ENCODE measurements around the gene CDK3.

Gene CDK3

DNA sequence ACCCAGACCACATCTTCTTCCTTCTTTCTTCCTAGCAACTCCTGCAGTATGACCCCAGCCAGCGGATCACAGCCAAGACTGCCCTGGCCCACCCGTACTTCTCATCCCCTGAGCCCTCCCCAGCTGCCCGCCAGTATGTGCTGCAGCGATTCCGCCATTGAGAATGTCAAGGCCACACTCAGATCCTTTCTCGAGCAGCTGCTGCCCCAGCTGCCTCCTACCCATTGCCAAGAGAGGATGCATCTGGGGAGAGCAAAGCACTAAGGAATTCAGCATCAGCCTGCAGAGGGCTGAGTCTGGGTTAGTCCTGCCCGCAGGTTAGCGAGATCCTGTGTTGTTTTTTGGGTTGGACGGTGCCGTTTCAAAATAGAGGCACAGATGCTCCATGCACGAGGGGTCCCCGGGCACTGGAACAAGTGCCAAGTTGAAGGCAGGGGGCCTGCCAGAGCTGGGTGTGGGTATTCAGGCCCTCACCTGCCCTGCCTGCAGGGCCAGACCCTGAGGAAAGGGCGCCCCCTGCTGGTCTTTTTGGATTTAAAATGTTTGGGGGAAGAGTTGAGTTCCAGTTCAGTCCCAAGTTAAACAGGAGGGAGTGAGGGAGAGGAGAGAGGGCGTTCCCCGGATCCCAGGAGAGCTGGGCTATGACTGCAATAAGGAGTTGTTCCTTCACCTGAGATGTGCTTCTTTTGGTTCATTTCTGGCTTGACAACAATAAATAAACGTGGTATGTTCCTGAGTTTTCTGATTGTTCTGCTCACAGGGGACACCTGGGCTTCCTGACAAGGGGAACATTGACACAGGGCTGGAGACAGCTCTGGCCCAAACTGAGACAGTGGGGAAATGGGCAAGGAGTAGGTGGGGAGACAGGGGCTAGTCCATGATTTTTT lies 4.9 kb downstream of the CDK3 start:
- Histone ChIP-seq H3K4me3 (ENCODE audit: insufficient read depth, low read depth, low read length, poor library complexity, severe bottlenecking) (no peak overlapping the region), H3K4me1 (ENCODE audit: control insufficient read depth, insufficient read depth, low read length, poor library complexity, severe bottlenecking) (no peaks in the 10 kb centered on the region), H3K9me3 (ENCODE audit: control insufficient read depth, low read length) (no peaks in the 10 kb centered on the region), H3K36me3 (ENCODE audit: control insufficient read depth, insufficient read depth, low read length) (peaks cover 3% of the 10 kb centered on the region), H3K27me3 (replicated peaks; ENCODE audit: control insufficient read depth, insufficient read depth, low read length, poor library complexity, severe bottlenecking) (no peaks in the 10 kb centered on the region), H3K27ac (ENCODE audit: insufficient read depth, low read length, poor library complexity, severe bottlenecking) (no peak overlapping the region)
- peak; percentile 51 to 74 (median 60) for DNase-seq

DNA sequence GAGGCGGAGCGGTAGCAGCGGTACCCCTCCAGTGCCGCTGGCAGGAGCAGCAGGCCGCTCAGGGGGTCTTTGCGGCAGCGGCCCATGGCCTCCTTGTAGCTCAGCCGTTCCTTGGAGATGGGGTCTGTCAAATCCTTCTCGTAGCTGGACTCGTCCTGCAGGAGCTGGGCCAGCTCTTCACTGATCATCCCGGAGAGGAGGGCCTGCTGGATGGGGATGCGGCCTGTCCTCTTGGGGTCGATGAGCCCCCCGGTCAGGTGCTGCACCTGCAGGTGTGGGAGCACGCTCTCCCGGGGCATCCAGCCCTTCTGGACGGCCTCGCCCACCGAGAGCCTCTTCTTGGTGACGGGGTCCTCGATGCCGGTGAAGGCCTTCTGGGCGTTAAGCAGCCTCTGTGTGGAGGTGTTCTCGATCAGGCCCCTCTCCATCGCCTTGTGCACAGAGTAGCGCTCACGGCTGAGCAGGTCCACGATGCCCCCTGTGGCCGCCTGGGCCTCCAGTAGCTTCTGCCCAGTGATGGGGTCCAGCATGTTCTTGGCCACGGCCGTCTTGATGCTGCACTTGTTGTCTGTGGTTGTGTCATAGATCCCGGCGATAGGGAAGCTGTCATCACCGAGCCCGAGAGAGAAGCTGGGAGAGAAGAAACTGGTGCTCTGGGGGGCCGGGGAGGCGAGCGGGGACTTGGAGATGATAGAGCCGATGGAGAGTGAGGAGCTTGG lies 6.6 kb downstream of the CDK3 start:
- Histone ChIP-seq H3K9me3 (ENCODE audit: control insufficient read depth, low read length) (no peaks in the 10 kb centered on the region), H3K27ac (ENCODE audit: insufficient read depth, low read length, poor library complexity, severe bottlenecking) (no peak overlapping the region), H3K27me3 (replicated peaks; ENCODE audit: control insufficient read depth, insufficient read depth, low read length, poor library complexity, severe bottlenecking) (no peaks in the 10 kb centered on the region), H3K36me3 (ENCODE audit: control insufficient read depth, insufficient read depth, low read length) (no peaks in the 10 kb centered on the region), H3K4me3 (ENCODE audit: insufficient read depth, low read depth, low read length, poor library complexity, severe bottlenecking) (no peak overlapping the region), H3K4me1 (ENCODE audit: control insufficient read depth, insufficient read depth, low read length, poor library complexity, severe bottlenecking) (no peaks in the 10 kb centered on the region)
- DNase-seq: no peak

DNA sequence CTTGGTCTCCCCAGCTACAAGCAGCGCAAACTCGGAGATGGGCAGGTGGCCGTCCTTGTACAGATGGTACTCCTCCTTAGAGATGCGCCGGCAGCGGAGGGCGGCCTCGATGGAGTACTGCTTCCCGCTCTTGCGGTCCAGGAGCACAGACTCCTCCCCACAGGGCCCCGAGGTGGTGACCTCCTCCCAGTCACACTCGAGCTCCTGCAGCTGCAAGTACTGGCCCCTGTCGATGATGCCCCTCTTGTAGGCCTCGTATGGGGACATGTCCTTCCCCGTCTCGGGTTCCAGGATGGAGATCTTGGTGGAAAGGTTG lies 7.2 kb downstream of the CDK3 start:
- no peaks in the 10 kb centered on the region for H3K27me3 ChIP-seq (replicated peaks; ENCODE audit: control insufficient read depth, insufficient read depth, low read length, poor library complexity, severe bottlenecking)
- no peaks in the 10 kb centered on the region for H3K9me3 ChIP-seq (ENCODE audit: control insufficient read depth, low read length)
- no peak overlapping the region for H3K4me3 ChIP-seq (ENCODE audit: insufficient read depth, low read depth, low read length, poor library complexity, severe bottlenecking)
- H3K27ac ChIP-seq (ENCODE audit: insufficient read depth, low read length, poor library complexity, severe bottlenecking): no peak overlapping the region
- H3K36me3 ChIP-seq (ENCODE audit: control insufficient read depth, insufficient read depth, low read length): no peaks in the 10 kb centered on the region
- no peaks in the 10 kb centered on the region for H3K4me1 ChIP-seq (ENCODE audit: control insufficient read depth, insufficient read depth, low read length, poor library complexity, severe bottlenecking)
- DNase-seq: no peak

DNA sequence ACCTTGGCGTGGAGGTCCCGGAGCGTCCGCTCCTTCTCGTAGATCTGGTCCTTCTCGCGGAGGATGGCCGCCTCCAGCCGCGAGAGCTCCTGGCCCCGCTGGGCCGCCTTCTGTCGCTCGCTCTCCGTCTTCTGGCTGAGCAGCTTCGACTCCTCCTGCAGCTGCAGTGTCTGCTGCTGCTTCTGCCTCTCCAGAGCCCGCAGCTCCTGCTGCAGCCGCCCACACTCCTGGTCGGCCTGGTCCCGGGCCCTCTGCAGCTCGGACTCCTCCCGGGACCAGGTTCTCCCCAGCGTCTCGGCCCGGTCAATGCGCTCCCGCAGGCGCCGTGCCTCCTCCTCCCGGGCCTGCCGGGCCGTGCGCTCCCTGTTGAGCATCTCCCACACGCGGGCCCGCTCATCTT lies 7.6 kb downstream of the CDK3 start:
- H3K4me1 ChIP-seq (ENCODE audit: control insufficient read depth, insufficient read depth, low read length, poor library complexity, severe bottlenecking): no peaks in the 10 kb centered on the region
- no peak overlapping the region for H3K4me3 ChIP-seq (ENCODE audit: insufficient read depth, low read depth, low read length, poor library complexity, severe bottlenecking)
- no peak for DNase-seq
- H3K9me3 ChIP-seq (ENCODE audit: control insufficient read depth, low read length): no peaks in the 10 kb centered on the region
- no peaks in the 10 kb centered on the region for H3K36me3 ChIP-seq (ENCODE audit: control insufficient read depth, insufficient read depth, low read length)
- no peak overlapping the region for H3K27ac ChIP-seq (ENCODE audit: insufficient read depth, low read length, poor library complexity, severe bottlenecking)
- no peaks in the 10 kb centered on the region for H3K27me3 ChIP-seq (replicated peaks; ENCODE audit: control insufficient read depth, insufficient read depth, low read length, poor library complexity, severe bottlenecking)

DNA sequence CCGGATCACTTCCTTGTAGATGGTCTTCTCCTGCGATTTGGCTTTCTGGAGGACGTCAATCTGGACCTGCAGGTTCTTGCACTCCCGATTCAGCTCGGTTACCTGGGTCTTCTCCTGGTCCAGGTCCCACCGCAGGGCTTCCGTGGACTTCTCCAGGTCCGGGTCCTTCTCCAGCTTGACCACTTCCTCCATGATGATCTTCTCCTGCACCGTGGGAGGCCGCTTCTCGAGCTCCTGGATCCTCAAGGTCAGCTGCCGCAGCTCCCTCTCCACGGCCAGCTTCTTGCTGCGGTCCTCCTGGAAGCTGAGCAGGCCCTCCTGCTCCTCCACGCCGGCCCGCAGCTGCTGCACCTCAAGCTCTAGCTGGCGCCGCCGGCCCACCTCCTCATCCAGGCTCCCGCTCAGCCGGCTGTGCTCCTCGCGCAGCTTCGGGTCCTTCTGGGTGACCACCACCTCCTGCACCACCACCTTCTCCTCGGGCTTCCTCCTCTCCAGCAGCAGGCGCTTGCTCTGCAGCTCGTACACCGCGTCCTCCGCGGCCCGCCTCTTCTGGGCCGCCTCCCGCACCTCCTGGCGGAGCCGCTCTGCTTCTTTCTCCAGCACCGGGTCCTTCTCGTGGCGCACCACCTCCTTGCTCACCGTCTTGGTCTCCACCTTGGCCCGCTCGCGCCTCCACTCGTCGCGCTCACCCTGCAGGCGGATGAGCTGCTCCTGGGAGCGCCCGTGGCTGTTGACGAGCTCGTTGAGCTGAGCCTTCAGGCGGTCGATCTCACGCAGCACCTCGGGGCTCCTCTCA lies 8.2 kb downstream of the CDK3 start:
- Histone ChIP-seq H3K27ac (ENCODE audit: insufficient read depth, low read length, poor library complexity, severe bottlenecking) (no peak overlapping the region), H3K27me3 (replicated peaks; ENCODE audit: control insufficient read depth, insufficient read depth, low read length, poor library complexity, severe bottlenecking) (no peaks in the 10 kb centered on the region), H3K36me3 (ENCODE audit: control insufficient read depth, insufficient read depth, low read length) (no peaks in the 10 kb centered on the region), H3K9me3 (ENCODE audit: control insufficient read depth, low read length) (no peaks in the 10 kb centered on the region), H3K4me3 (ENCODE audit: insufficient read depth, low read depth, low read length, poor library complexity, severe bottlenecking) (no peak overlapping the region), H3K4me1 (ENCODE audit: control insufficient read depth, insufficient read depth, low read length, poor library complexity, severe bottlenecking) (no peaks in the 10 kb centered on the region)
- no peak for DNase-seq

DNA sequence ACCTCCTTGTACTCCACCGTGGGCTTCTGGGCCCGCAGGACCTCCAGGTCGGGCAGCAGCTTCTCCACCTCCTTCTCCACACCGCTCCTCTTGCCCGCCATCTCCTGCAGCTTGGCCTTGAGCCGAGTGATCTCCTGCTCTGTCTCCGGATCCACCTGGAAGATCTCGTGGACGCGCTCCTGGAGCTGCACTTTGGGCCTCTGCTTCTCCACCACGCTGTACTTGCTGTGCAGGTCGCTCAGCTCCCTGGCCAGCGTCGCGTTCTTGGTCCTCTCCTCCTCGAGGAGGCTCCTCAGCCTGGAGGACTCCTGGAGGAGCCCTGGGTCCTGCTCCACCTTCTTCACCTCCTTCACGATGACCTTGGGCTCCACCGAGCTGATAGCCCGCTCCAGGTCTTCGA lies 8.8 kb downstream of the CDK3 start:
- H3K36me3 ChIP-seq (ENCODE audit: control insufficient read depth, insufficient read depth, low read length): no peaks in the 10 kb centered on the region

DNA sequence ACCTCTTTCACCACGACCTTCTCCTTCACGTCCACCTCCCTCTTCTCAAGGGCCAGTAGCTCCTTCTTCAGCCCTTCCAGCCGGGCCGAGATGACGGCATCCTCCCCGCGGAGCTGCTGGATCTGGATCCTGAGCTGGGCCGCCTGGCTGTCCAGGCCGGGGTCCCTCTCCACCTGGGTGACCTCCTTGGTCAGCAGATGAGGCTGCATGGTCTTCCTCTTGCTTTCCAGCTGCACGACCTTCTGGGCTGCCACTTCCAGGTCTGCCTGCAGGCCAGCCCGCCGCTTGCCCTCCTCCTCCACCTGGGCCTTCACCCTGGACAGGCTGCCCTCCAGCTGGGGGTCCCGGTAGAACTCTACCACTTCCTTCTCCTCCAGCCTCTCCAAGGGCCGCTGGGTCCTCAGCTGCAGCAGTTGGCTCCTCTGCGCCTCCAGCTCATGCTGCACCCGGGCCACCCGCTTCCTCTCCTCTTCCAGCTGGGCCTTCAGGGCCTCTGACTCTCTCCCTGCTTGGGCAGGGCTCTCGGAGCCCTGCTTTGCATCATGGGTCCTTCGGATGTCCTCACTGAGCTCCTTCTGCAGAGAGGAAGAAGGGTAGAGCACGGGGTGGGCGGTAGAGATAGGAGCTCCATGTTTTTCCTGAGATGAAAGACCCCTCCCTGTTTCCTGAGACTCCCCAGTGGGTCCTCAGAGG lies 9.5 kb downstream of the CDK3 start:
- Histone ChIP-seq H3K36me3 (ENCODE audit: control insufficient read depth, insufficient read depth, low read length) (no peaks in the 10 kb centered on the region), H3K4me3 (ENCODE audit: insufficient read depth, low read depth, low read length, poor library complexity, severe bottlenecking) (no peak overlapping the region), H3K4me1 (ENCODE audit: control insufficient read depth, insufficient read depth, low read length, poor library complexity, severe bottlenecking) (no peaks in the 10 kb centered on the region), H3K27ac (ENCODE audit: insufficient read depth, low read length, poor library complexity, severe bottlenecking) (no peak overlapping the region), H3K9me3 (ENCODE audit: control insufficient read depth, low read length) (no peaks in the 10 kb centered on the region), H3K27me3 (replicated peaks; ENCODE audit: control insufficient read depth, insufficient read depth, low read length, poor library complexity, severe bottlenecking) (no peaks in the 10 kb centered on the region)
- no peak for DNase-seq

More for the DNA sequence above, 8.8 kb downstream of the CDK3 start:
- no peaks in the 10 kb centered on the region for H3K9me3 ChIP-seq (ENCODE audit: control insufficient read depth, low read length)
- H3K4me3 ChIP-seq (ENCODE audit: insufficient read depth, low read depth, low read length, poor library complexity, severe bottlenecking): no peak overlapping the region
- no peak for DNase-seq
- no peaks in the 10 kb centered on the region for H3K27me3 ChIP-seq (replicated peaks; ENCODE audit: control insufficient read depth, insufficient read depth, low read length, poor library complexity, severe bottlenecking)
- no peaks in the 10 kb centered on the region for H3K4me1 ChIP-seq (ENCODE audit: control insufficient read depth, insufficient read depth, low read length, poor library complexity, severe bottlenecking)
- H3K27ac ChIP-seq (ENCODE audit: insufficient read depth, low read length, poor library complexity, severe bottlenecking): no peak overlapping the region

DNA sequence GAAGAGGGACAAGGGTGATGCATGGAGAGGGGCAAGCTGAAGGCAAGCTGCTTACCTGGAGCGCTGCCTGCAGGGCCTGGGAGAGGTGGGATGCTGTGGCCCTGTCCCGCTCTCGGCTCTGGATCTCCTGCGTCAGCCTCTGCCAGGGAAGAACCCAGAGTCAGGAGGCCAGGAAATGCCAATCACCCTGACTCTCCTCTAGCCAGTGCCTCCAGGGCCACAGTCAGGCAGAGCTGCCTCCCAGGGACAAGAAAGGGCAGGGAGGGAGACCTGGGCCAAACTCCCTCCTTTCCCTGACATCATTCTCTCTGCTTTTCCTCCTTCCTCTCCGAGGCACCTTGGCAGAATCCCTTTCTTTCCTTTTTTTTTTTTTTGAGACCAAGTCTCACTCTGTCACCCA lies 11.3 kb downstream of the CDK3 start:
- no peaks in the 10 kb centered on the region for H3K27me3 ChIP-seq (replicated peaks; ENCODE audit: control insufficient read depth, insufficient read depth, low read length, poor library complexity, severe bottlenecking)
- no peaks in the 10 kb centered on the region for H3K9me3 ChIP-seq (ENCODE audit: control insufficient read depth, low read length)
- no peaks in the 10 kb centered on the region for H3K4me1 ChIP-seq (ENCODE audit: control insufficient read depth, insufficient read depth, low read length, poor library complexity, severe bottlenecking)
- H3K4me3 ChIP-seq (ENCODE audit: insufficient read depth, low read depth, low read length, poor library complexity, severe bottlenecking): no peak overlapping the region
- no peaks in the 10 kb centered on the region for H3K36me3 ChIP-seq (ENCODE audit: control insufficient read depth, insufficient read depth, low read length)
- no peak for DNase-seq
- no peak overlapping the region for H3K27ac ChIP-seq (ENCODE audit: insufficient read depth, low read length, poor library complexity, severe bottlenecking)

DNA sequence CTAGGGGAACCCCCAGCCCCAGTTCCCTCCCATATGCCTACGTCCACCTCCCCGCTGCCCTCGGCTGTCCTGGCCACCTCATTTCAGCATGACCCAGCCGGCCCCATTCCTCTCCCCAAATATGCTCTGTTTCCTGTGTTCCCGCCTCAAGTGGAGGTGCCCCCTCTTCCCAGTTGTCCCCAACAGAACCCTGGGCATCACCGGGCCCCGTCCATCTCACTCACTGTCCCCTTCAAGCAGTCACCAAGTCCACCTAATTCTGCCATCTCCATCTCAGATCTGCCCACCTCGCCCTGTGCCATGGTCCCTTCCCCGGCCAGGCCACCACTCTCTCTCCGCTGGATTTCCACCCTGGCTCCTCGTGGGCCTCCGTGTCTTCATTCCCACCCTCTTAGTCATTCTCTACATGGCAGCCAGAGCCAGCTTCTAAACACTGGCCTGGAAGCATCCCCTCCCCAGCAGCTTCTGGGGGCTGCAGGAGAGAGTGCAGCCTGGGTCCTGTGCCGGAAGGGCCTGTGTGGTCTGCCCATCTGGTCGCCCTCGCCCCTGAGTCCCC lies 12.8 kb downstream of the CDK3 start:
- DNase-seq: no peak
- no peak overlapping the region for H3K4me3 ChIP-seq (ENCODE audit: insufficient read depth, low read depth, low read length, poor library complexity, severe bottlenecking)
- no peak overlapping the region for H3K27ac ChIP-seq (ENCODE audit: insufficient read depth, low read length, poor library complexity, severe bottlenecking)
- no peaks in the 10 kb centered on the region for H3K4me1 ChIP-seq (ENCODE audit: control insufficient read depth, insufficient read depth, low read length, poor library complexity, severe bottlenecking)
- H3K9me3 ChIP-seq (ENCODE audit: control insufficient read depth, low read length): no peaks in the 10 kb centered on the region
- no peaks in the 10 kb centered on the region for H3K27me3 ChIP-seq (replicated peaks; ENCODE audit: control insufficient read depth, insufficient read depth, low read length, poor library complexity, severe bottlenecking)
- no peaks in the 10 kb centered on the region for H3K36me3 ChIP-seq (ENCODE audit: control insufficient read depth, insufficient read depth, low read length)

Data from effector memory CD4-positive, alpha-beta T cell (primary cell).